Endothelial cell of umbilical vein (primary cell): ENCODE data around the gene ABCB6. TPM values are rescaled to one million over a fixed set of nuclear protein-coding genes. Genes with fewer than 3 reads are reported as not detected.

Source experiments
- BruUV-seq: library from RNA; stranded (reverse); fragments of 400-500 nt; replicated peaks from 2 replicates; lab custom pipeline; 2021; lab: Mats Ljungman, UMichigan
- CTCF ChIA-PET: fragments of 300-600, 350-600 bp; sonication (Branson Sonifier 250); formaldehyde crosslinking; loops from one replicate; lab custom pipeline; 2021; ENCODE audit warnings: antibody characterized with exemption, inconsistent platforms; lab: Charles Lee
- POLR2A ChIA-PET: fragments of 300-600, 350-600 bp; sonication (Branson Sonifier 250); formaldehyde crosslinking; loops from one replicate; lab custom pipeline; 2021; ENCODE audit warnings: antibody characterized with exemption, inconsistent platforms; lab: Charles Lee
- DNase-seq: peaks from one replicate; pipeline ENCODE4 v3.0.0-alpha.2; 2011; ENCODE audit warnings: low read depth, low spot score
- FAIRE-seq: peaks from 2 replicates; lab custom pipeline; 2011; peaks lifted over from hg19 to GRCh38; lab: Jason Lieb, UNC
- H2AFZ ChIP-seq: 2 replicates; pipeline ENCODE4 v1.6.0; 2012; ENCODE audit warnings: low read depth, low read length, control low read depth, inconsistent platforms
- H3K27ac ChIP-seq: 2 replicates; pipeline ENCODE4 v1.5.1; 2011; ENCODE audit warnings: low read depth, mild to moderate bottlenecking, control low read depth, low read length, moderate library complexity; ENCODE audit not compliant: insufficient read depth
- H3K27me3 ChIP-seq, 2 experiments: 2 replicates each; pipeline versions ENCODE4 v1.6.0 to v1.6.1; 2011; ENCODE audit warnings: low read length in 2 of 2, mixed read lengths in 1 of 2; ENCODE audit not compliant: control insufficient read depth in 2 of 2, insufficient read depth in 2 of 2
- H3K36me3 ChIP-seq, 2 experiments: 2 replicates in 1 of 2; 3 replicates in 1 of 2; pipeline ENCODE4 v1.5.1; 2011; ENCODE audit warnings: low read length in 2 of 2, mild to moderate bottlenecking in 1 of 2, moderate library complexity in 1 of 2; ENCODE audit not compliant: control insufficient read depth in 2 of 2, insufficient read depth in 2 of 2; ENCODE audit errors: extremely low read depth in 1 of 2
- H3K4me1 ChIP-seq: 3 replicates; pipeline ENCODE4 v1.5.1; 2011; ENCODE audit warnings: mild to moderate bottlenecking, low read length; ENCODE audit not compliant: control insufficient read depth, insufficient read depth; ENCODE audit errors: extremely low read depth
- H3K4me2 ChIP-seq: 2 replicates; pipeline ENCODE4 v1.6.1; 2011; ENCODE audit warnings: low read length, control low read depth, mixed read lengths; ENCODE audit not compliant: insufficient read depth
- H3K4me3 ChIP-seq, 3 experiments: fragments of 200-600 bp in 1 of 3; sonication (generic), shearing (Covaris generic) in 1 of 3; replicated peaks in 1 of 3; 2 replicates each; pipeline ENCODE4 v1.5.1; 2011 to 2016; ENCODE audit warnings: control low read depth in 3 of 3, low read length in 3 of 3, mild to moderate bottlenecking in 2 of 3, inconsistent platforms in 1 of 3, low read depth in 1 of 3, moderate library complexity in 1 of 3; ENCODE audit not compliant: insufficient read depth in 1 of 3
- H3K79me2 ChIP-seq: 2 replicates; pipeline ENCODE4 v1.6.0; 2012; ENCODE audit warnings: low read length, inconsistent platforms; ENCODE audit not compliant: control insufficient read depth, insufficient read depth
- H3K9ac ChIP-seq: replicated peaks from 2 replicates; pipeline ENCODE3; 2011; ENCODE audit warnings: low read length, control low read depth; ENCODE audit not compliant: insufficient read depth; ENCODE audit errors: extremely low read depth
- H3K9me1 ChIP-seq: replicated peaks from 3 replicates; pipeline ENCODE4 v1.6.0; 2011; ENCODE audit warnings: mild to moderate bottlenecking, low read length; ENCODE audit not compliant: control insufficient read depth, insufficient read depth; ENCODE audit errors: extremely low read depth
- H3K9me3 ChIP-seq: replicated peaks from 2 replicates; pipeline ENCODE4 v1.5.1; 2012; ENCODE audit warnings: low read length, inconsistent platforms; ENCODE audit not compliant: control insufficient read depth, insufficient read depth
- H4K20me1 ChIP-seq: replicated peaks from 2 replicates; pipeline ENCODE3; 2011; ENCODE audit warnings: mild to moderate bottlenecking, low read length; ENCODE audit not compliant: control insufficient read depth, insufficient read depth; ENCODE audit errors: extremely low read depth
- CTCF ChIP-seq, 2 donors: IDR thresholded peaks; 1 replicate in 1 of 2; 2 replicates in 1 of 2; pipeline ENCODE4 v1.5.1; 2011; ENCODE audit warnings: low read length in 2 of 2, mild to moderate bottlenecking in 2 of 2, moderate library complexity in 2 of 2, control low read depth in 1 of 2, inconsistent platforms in 1 of 2, low read depth in 1 of 2; ENCODE audit not compliant: insufficient read depth in 1 of 2; ENCODE audit errors: extremely low read depth in 1 of 2
- EZH2 ChIP-seq: IDR thresholded peaks from 2 replicates; pipeline ENCODE4 v1.6.1; 2012; ENCODE audit warnings: borderline replicate concordance, low read depth, mild to moderate bottlenecking, moderate library complexity, low read length, inconsistent platforms; ENCODE audit not compliant: severe bottlenecking
- FOS ChIP-seq: IDR thresholded peaks from 2 replicates; pipeline ENCODE4 v1.6.1; 2011; ENCODE audit warnings: mild to moderate bottlenecking, low read length, moderate library complexity, borderline replicate concordance; ENCODE audit not compliant: insufficient read depth
- GATA2 ChIP-seq: IDR thresholded peaks from 2 replicates; pipeline ENCODE4 v1.7.0; 2011; ENCODE audit warnings: low read depth, mild to moderate bottlenecking, moderate library complexity, mixed read lengths, low read length; ENCODE audit not compliant: insufficient read length, insufficient read depth
- JUN ChIP-seq: IDR thresholded peaks from 2 replicates; pipeline ENCODE4 v1.6.1; 2011; ENCODE audit warnings: borderline replicate concordance, low read depth; ENCODE audit not compliant: insufficient read length, insufficient read depth
- MAX ChIP-seq: IDR thresholded peaks from 2 replicates; pipeline ENCODE4 v1.6.1; 2011; ENCODE audit not compliant: insufficient read depth, insufficient read length
- MYC ChIP-seq: IDR thresholded peaks from one replicate; pipeline ENCODE4 v1.6.1; 2011; ENCODE audit warnings: mild to moderate bottlenecking, low read depth, low read length
- POLR2A ChIP-seq: IDR thresholded peaks from 2 replicates; pipeline ENCODE4 v1.6.1; 2012; ENCODE audit warnings: low read depth, mild to moderate bottlenecking, control low read depth, low read length
- POLR2AphosphoS5 ChIP-seq: IDR thresholded peaks from 2 replicates; pipeline ENCODE4 v1.6.1; 2012; ENCODE audit warnings: low read depth, mild to moderate bottlenecking, control low read depth, low read length, moderate library complexity; ENCODE audit not compliant: insufficient read depth
- dilution Hi-C: fragments of 300-500 bp; cut with MboI; formaldehyde crosslinking; loops from one replicate; pipeline ENCODE4 v1.15.0; 2019; ENCODE audit warnings: low sequenced_read_pairs; ENCODE audit not compliant: extremely low pct_ligation_motif_present
- intact Hi-C: fragments of 100-400 bp; cut with micrococcal nuclease; formaldehyde crosslinking; loops from one replicate; pipeline ENCODE4 v1.10.0; 2022
- polyA plus RNA-seq, 4 experiments: library from polyadenylated mRNA; depleted of rRNA in 3 of 4; stranded (reverse) in 3 of 4; unstranded in 1 of 4; fragments of >200 nt; gene quantifications; 2 replicates each; pipeline versions ENCODE4 v1.2.1 to v1.2.3, GENCODE V29; 2011 to 2012; ENCODE audit warnings: missing spikeins in 1 of 4
- total RNA-seq: library from RNA; stranded (reverse); gene quantifications from 2 replicates; pipeline ENCODE4 v1.2.3, GENCODE V29; 2021

The ABCB6 gene
- total and polyA plus RNA-seq, 2 donors (not counting 3 experiments of a cell fraction or from before 2014, with no cell fraction given) = 25.7 to 32.5 TPM

GRCh38 chr2:219215871-219216534 is 2.8 kb downstream of the ABCB6 start:
- DNase-seq (no peak), FAIRE-seq (no peak)
- POLR2A ChIA-PET = interaction anchor here (0.6 kb wide), 1 partner anchor 1781 kb away, joined by 8 read pairs; no protein-coding TSS in a partner anchor
- peaks cover 14% of the 10 kb centered on the region for H3K4me1 ChIP-seq
- intact Hi-C loops = loop anchor here (5.0 kb wide), 1 partner anchor 159 kb away; no protein-coding TSS in a partner anchor
- peaks cover 3 to 11% of the 10 kb centered on the region in 2 experiments for H3K36me3 ChIP-seq
- H3K9me3 ChIP-seq = no peaks in the 10 kb centered on the region
- H3K9me1 ChIP-seq = no peaks in the 10 kb centered on the region
- BruUV-seq = no TSS peak
- H3K27me3 ChIP-seq = no peaks in the 10 kb centered on the region
- H4K20me1 ChIP-seq = no peaks in the 10 kb centered on the region
- dilution Hi-C loops = no loop called here
- H3K9ac ChIP-seq = no peak overlapping the region
- CTCF ChIA-PET = interaction anchor here (1.2 to 1.6 kb wide), 2 partner anchors 11 to 79 kb away, joined by 3 to 6 read pairs; no protein-coding TSS in a partner anchor
- no peak overlapping the region for H3K4me3 ChIP-seq
- no peak overlapping the region for H3K4me2 ChIP-seq
- no peak overlapping the region for H3K27ac ChIP-seq
- TF ChIP-seq POLR2AphosphoS5 = no peak
- TF ChIP-seq MAX = no peak
- no peak for TF ChIP-seq FOS
- no peak for TF ChIP-seq GATA2
- TF ChIP-seq CTCF (IDR thresholded peaks at IDR 0.05; ENCODE audit: extremely low read depth in 1 of 2, insufficient read depth in 1 of 2, low read depth in 1 of 2, low read length in 2 of 2) = no peak
- no peak for TF ChIP-seq MYC
- TF ChIP-seq POLR2A = no peak
- TF ChIP-seq EZH2 = no peak
- no peak for TF ChIP-seq JUN
- H3K79me2 ChIP-seq = no peaks in the 10 kb centered on the region
- no peak overlapping the region for H2AFZ ChIP-seq
